SU-DHL-6 (cell line): ENCODE measurements around the gene ADPGK.

ENCODE experiments used
- H2AFZ ChIP-seq: fragments of 200-600 bp; sonication (generic); 2 replicates; pipeline ENCODE4 v1.6.1; 2014; ENCODE audit warnings: low read depth, mild to moderate bottlenecking, moderate library complexity, mixed read lengths, antibody characterized with exemption, low read length; ENCODE audit not compliant: severe bottlenecking
- H3F3A ChIP-seq: fragments of 200-600 bp; shearing (Covaris generic); 2 replicates; pipeline ENCODE4 v1.6.0; 2016; ENCODE audit warnings: antibody characterized with exemption, mild to moderate bottlenecking; ENCODE audit not compliant: insufficient read depth
- H3K27ac ChIP-seq: fragments of 200-600 bp; sonication (generic); 2 replicates; pipeline ENCODE4 v1.5.1; 2016; ENCODE audit warnings: low read depth, mild to moderate bottlenecking, low read length, moderate library complexity, mixed read lengths
- H3K27me3 ChIP-seq: fragments of 200-600 bp; sonication (generic), shearing (Covaris generic); 2 replicates; pipeline ENCODE4 v1.6.0; 2014; ENCODE audit warnings: mild to moderate bottlenecking, low read length
- H3K36me3 ChIP-seq: fragments of 200-600 bp; sonication (generic); 2 replicates; pipeline ENCODE4 v1.6.1; 2014; ENCODE audit warnings: mild to moderate bottlenecking, low read length, mixed read lengths
- H3K4me2 ChIP-seq: fragments of 300-600, 200-600 bp; shearing (Covaris generic), sonication (generic); 2 replicates; pipeline ENCODE4 v1.6.0; 2014; ENCODE audit warnings: low read length, low read depth, mild to moderate bottlenecking; ENCODE audit not compliant: poor library complexity, severe bottlenecking
- H3K4me3 ChIP-seq: fragments of 200-600 bp; sonication (generic); 2 replicates; pipeline ENCODE4 v1.5.1; 2014; ENCODE audit warnings: antibody characterized with exemption, low read length, mild to moderate bottlenecking, mixed read lengths; ENCODE audit not compliant: insufficient read depth, poor library complexity, severe bottlenecking
- H3K79me2 ChIP-seq: fragments of 200-600 bp; sonication (generic); 2 replicates; pipeline ENCODE4 v1.6.1; 2014; ENCODE audit warnings: mild to moderate bottlenecking, low read length, moderate library complexity; ENCODE audit not compliant: insufficient read depth
- H3K9ac ChIP-seq: fragments of 200-600 bp; sonication (generic); 2 replicates; pipeline ENCODE4 v1.7.0; 2014; ENCODE audit warnings: mild to moderate bottlenecking, low read length
- H3K9me2 ChIP-seq: fragments of 200-600 bp; sonication (generic); replicated peaks from 2 replicates; pipeline ENCODE4 v1.6.1; 2014; ENCODE audit warnings: low read length; ENCODE audit not compliant: insufficient read depth
- H3K9me3 ChIP-seq: fragments of 200-600 bp; sonication (generic); 2 replicates; pipeline ENCODE4 v1.6.1; 2014; ENCODE audit warnings: low read length, mixed read lengths; ENCODE audit not compliant: insufficient read depth
- H4K20me1 ChIP-seq: fragments of 200-600 bp; sonication (generic); 2 replicates; pipeline ENCODE4 v1.6.1; 2014; ENCODE audit warnings: low read depth, mild to moderate bottlenecking, antibody characterized with exemption, low read length, moderate library complexity, mixed read lengths
- CTCF ChIP-seq: fragments of 200-600 bp; sonication (generic); IDR thresholded peaks from one replicate; pipeline ENCODE4 v1.5.1; 2017; ENCODE audit warnings: antibody characterized with exemption, mild to moderate bottlenecking, low read length, moderate library complexity; ENCODE audit not compliant: insufficient read depth, poor library complexity, severe bottlenecking
- EZH2phosphoT487 ChIP-seq: fragments of 200-600 bp; sonication (generic), shearing (Covaris generic); conservative IDR thresholded peaks from 2 replicates; pipeline ENCODE4 v1.6.1; 2018; ENCODE audit warnings: mild to moderate bottlenecking, antibody characterized with exemption, low read length, moderate library complexity, mixed read lengths

The ADPGK gene

GRCh38 chr15:72797338-72797689, 13.8 kb upstream of the ADPGK start:
- peak overlapping the region; percentile 59 for H3K4me2 ChIP-seq
- no peaks in the 10 kb centered on the region for H4K20me1 ChIP-seq
- TF ChIP-seq CTCF, result no peak
- TF ChIP-seq EZH2phosphoT487, result no peak
- H3F3A ChIP-seq, result no peaks in the 10 kb centered on the region
- H3K27ac ChIP-seq, result no peak overlapping the region
- no peaks in the 10 kb centered on the region for H3K79me2 ChIP-seq
- H2AFZ ChIP-seq, result peak overlapping the region; percentile 82
- H3K9me2 ChIP-seq, result no peaks in the 10 kb centered on the region
- no peaks in the 10 kb centered on the region for H3K9me3 ChIP-seq
- H3K4me3 ChIP-seq, result peak overlapping the region; percentile 32
- no peaks in the 10 kb centered on the region for H3K36me3 ChIP-seq
- H3K9ac ChIP-seq, result peak overlapping the region; percentile 47
- H3K27me3 ChIP-seq, result no peaks in the 10 kb centered on the region; the same call in 1 of the 2 replicates

GRCh38 chr15:72796515-72797337, 13.2 kb upstream of the ADPGK start:
- Histone ChIP-seq H3K4me3 (peak overlapping the region; percentile 38), H4K20me1 (no peaks in the 10 kb centered on the region), H3K27me3 (no peaks in the 10 kb centered on the region), H3K4me2 (peak overlapping the region; percentile 59), H3K36me3 (no peaks in the 10 kb centered on the region), H3K79me2 (no peaks in the 10 kb centered on the region), H3K9me2 (no peaks in the 10 kb centered on the region), H2AFZ (peak overlapping the region; percentile 82), H3F3A (no peaks in the 10 kb centered on the region), H3K9ac (peak overlapping the region; percentile 47), H3K27ac (no peak overlapping the region), H3K9me3 (no peaks in the 10 kb centered on the region)
- TF ChIP-seq CTCF, result peak; percentile 61
- no peak for TF ChIP-seq EZH2phosphoT487

GRCh38 chr15:72796210-72796514, 12.6 kb upstream of the ADPGK start:
- H3K79me2 ChIP-seq, result no peaks in the 10 kb centered on the region
- H3K27me3 ChIP-seq, result no peaks in the 10 kb centered on the region
- H3K9me2 ChIP-seq, result no peaks in the 10 kb centered on the region
- H4K20me1 ChIP-seq, result no peaks in the 10 kb centered on the region
- no peaks in the 10 kb centered on the region for H3F3A ChIP-seq
- peak overlapping the region; percentile 82 for H2AFZ ChIP-seq
- TF ChIP-seq EZH2phosphoT487 (no peak), CTCF (no peak)
- H3K9me3 ChIP-seq, result no peaks in the 10 kb centered on the region
- H3K9ac ChIP-seq, result peak overlapping the region; percentile 47; the same call in 1 of the 2 replicates
- H3K27ac ChIP-seq, result no peak overlapping the region
- H3K4me3 ChIP-seq, result no peak overlapping the region
- H3K36me3 ChIP-seq, result no peaks in the 10 kb centered on the region
- H3K4me2 ChIP-seq, result peak overlapping the region; percentile 59
